Activated CD8-positive, alpha-beta T cell treated with anti-CD3 and anti-CD28 coated beads for 36 hours (primary cell): ENCODE results near the gene KCNK2. TPM values are rescaled to one million over a fixed set of nuclear protein-coding genes. Genes with fewer than 3 reads are reported as not detected.

ENCODE experiments used
- ATAC-seq: fragments of 200-7000 bp; cut with Tn5 transposase; one replicate; pipeline ENCODE4 v1.10.0; 2021; ENCODE audit warnings: mild to moderate bottlenecking, moderate library complexity
- CTCF ChIA-PET: fragments of 350-600 bp; sonication (Branson Sonifier 250); formaldehyde crosslinking; loops from one replicate; lab custom pipeline; 2021; ENCODE audit warnings: antibody characterized with exemption; lab: Charles Lee
- POLR2A ChIA-PET: fragments of 350-600 bp; sonication (Branson Sonifier 250); formaldehyde crosslinking; loops from one replicate; lab custom pipeline; 2021; ENCODE audit warnings: antibody characterized with exemption; lab: Charles Lee
- DNase-seq: peaks from one replicate; pipeline ENCODE4 v3.0.0-alpha.2; 2020
- H3K27ac Mint-ChIP-seq: one replicate; pipeline ENCODE4 v1.8.0; 2021; ENCODE audit warnings: mild to moderate bottlenecking, mixed read lengths
- H3K27me3 Mint-ChIP-seq: one replicate; pipeline ENCODE4 v1.8.0; 2021; ENCODE audit warnings: mixed read lengths
- H3K36me3 Mint-ChIP-seq: one replicate; pipeline ENCODE4 v1.8.0; 2021; ENCODE audit warnings: low read depth, mixed read lengths
- H3K4me1 Mint-ChIP-seq: one replicate; pipeline ENCODE4 v1.8.0; 2021; ENCODE audit warnings: low read depth, mixed read lengths
- H3K4me3 Mint-ChIP-seq: one replicate; pipeline ENCODE4 v1.8.0; 2021; ENCODE audit warnings: mild to moderate bottlenecking, moderate library complexity, mixed read lengths
- H3K9me3 Mint-ChIP-seq: one replicate; pipeline ENCODE4 v1.8.0; 2021; ENCODE audit warnings: mixed read lengths
- intact Hi-C: fragments of 100-400 bp; cut with micrococcal nuclease; formaldehyde crosslinking; loops from one replicate; pipeline ENCODE4 v1.10.0; 2022
- total RNA-seq, 2 experiments: library from RNA; stranded (reverse); gene quantifications; one replicate each; pipeline ENCODE4 v1.2.3, GENCODE V29; 2021
- TF ChIP-seq, protein P1 (sequence below): fragments of 200-600 bp; IDR thresholded peaks from one replicate; pipeline ENCODE4 v1.8.0; 2022; ENCODE audit warnings: antibody characterized with exemption, mild to moderate bottlenecking

The KCNK2 gene
- total RNA-seq, 2 experiments from 2014 or later, result not detected

DNA sequence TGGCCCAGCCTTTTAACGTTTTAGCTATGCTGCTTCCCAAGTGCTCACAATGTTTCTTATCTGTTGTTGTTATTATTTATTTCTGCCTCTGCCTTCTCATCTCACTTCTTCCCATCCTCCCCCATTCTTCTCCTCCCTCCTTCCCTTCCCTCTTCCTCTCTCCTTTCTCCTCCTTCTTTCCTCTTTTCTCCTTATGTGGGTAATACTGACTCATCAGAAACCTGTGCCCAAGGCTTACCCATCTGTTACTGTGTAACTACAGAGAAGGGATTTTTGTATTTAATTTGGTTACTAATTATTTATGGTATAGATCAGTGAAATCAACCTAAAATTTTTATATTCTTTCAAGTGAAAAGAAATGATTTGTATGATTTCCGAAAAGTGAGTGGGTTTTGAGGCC lies 120.3 kb downstream of the KCNK2 start:
- no peak overlapping the region for H3K27ac Mint-ChIP-seq
- POLR2A ChIA-PET, result no interaction called here

DNA sequence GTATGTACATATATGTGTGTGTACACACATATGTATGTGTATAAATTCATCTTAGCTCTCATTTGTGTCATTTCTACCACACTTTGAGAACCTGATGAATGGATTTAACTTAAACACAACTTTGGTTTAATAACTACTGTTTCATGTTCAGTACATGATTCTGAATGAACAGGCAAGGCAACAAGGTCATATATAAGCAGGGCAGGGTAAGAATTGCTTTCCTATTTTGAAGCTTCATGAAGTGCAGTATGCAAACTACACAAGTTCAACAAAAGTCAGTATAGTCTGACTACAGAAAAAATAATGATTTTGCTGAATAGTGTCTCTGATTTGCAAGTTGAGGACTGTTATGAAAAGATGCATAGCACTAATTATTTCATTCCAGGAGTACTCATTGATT lies 127.6 kb downstream of the KCNK2 start:
- POLR2A ChIA-PET, result no interaction called here
- CTCF ChIA-PET, result interaction anchor here (1.2 kb wide), 1 partner anchor 9 kb away, joined by 3 read pairs; no protein-coding TSS in a partner anchor
- Mint-ChIP-seq H3K9me3 (no peaks in the 10 kb centered on the region), H3K4me3 (no peak overlapping the region), H3K36me3 (no peaks in the 10 kb centered on the region), H3K27ac (no peak overlapping the region), H3K27me3 (no peaks in the 10 kb centered on the region), H3K4me1 (no peaks in the 10 kb centered on the region)
- DNase-seq (no peak), ATAC-seq (no peak)
- intact Hi-C loops, result no loop called here
- TF ChIP-seq, protein P1, sequence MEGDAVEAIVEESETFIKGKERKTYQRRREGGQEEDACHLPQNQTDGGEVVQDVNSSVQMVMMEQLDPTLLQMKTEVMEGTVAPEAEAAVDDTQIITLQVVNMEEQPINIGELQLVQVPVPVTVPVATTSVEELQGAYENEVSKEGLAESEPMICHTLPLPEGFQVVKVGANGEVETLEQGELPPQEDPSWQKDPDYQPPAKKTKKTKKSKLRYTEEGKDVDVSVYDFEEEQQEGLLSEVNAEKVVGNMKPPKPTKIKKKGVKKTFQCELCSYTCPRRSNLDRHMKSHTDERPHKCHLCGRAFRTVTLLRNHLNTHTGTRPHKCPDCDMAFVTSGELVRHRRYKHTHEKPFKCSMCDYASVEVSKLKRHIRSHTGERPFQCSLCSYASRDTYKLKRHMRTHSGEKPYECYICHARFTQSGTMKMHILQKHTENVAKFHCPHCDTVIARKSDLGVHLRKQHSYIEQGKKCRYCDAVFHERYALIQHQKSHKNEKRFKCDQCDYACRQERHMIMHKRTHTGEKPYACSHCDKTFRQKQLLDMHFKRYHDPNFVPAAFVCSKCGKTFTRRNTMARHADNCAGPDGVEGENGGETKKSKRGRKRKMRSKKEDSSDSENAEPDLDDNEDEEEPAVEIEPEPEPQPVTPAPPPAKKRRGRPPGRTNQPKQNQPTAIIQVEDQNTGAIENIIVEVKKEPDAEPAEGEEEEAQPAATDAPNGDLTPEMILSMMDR, result no peak

More for the DNA sequence above, 120.3 kb downstream of the KCNK2 start:
- Mint-ChIP-seq H3K4me3 (no peak overlapping the region), H3K36me3 (no peaks in the 10 kb centered on the region), H3K4me1 (no peaks in the 10 kb centered on the region), H3K27me3 (no peaks in the 10 kb centered on the region), H3K9me3 (no peaks in the 10 kb centered on the region)
- ATAC-seq, result no peak
- no peak for DNase-seq
- TF ChIP-seq, protein P1, result no peak
- CTCF ChIA-PET, result no interaction called here
- intact Hi-C loops, result no loop called here

DNA sequence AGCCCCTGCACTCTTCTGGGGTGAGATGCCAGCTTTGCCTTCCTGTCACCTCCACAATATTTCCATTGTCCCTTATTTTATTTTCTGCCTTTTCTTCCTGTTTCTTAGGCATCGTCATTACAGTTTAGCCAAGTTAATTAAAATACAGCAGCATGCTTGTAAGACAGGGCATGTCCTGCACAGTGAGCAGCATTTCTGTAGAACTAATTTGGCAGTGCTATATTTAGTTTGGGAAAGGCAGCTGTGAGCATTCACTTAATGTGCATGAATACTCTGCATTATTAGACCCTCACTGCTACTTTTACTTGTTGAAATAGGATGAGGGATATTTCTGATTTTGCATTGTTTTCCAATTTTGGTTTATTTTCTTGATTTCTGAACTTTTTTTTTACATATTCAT lies 133.3 kb downstream of the KCNK2 start:
- CTCF ChIA-PET, result no interaction called here
- no peaks in the 10 kb centered on the region for H3K36me3 Mint-ChIP-seq
- H3K4me1 Mint-ChIP-seq, result no peaks in the 10 kb centered on the region
- no peak overlapping the region for H3K27ac Mint-ChIP-seq
- TF ChIP-seq, protein P1, result no peak
- H3K4me3 Mint-ChIP-seq, result no peak overlapping the region
- H3K9me3 Mint-ChIP-seq, result no peaks in the 10 kb centered on the region
- DNase-seq (no peak), ATAC-seq (no peak)
- POLR2A ChIA-PET, result no interaction called here
- H3K27me3 Mint-ChIP-seq, result no peaks in the 10 kb centered on the region
- intact Hi-C loops, result no loop called here

DNA sequence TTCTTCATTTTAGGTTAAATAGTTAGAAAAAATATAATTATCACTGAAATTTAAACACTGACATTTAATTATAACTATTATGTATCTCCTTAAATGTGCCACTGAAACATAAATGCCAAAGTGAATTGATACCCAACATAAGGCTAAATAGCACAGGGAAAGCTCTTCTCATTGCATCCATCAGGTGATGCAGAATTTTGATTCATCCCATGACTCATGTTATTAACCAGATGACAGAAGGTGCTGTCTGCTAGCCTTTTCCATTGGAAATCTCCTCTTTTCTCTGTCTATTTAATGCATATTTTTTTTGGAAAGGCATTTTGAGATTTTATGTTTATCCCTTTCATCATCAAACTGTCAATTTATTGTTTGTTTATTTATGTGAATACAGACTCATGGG lies 136.8 kb downstream of the KCNK2 start:
- Mint-ChIP-seq H3K36me3 (no peaks in the 10 kb centered on the region), H3K4me1 (no peaks in the 10 kb centered on the region), H3K27ac (no peak overlapping the region), H3K27me3 (no peaks in the 10 kb centered on the region), H3K9me3 (no peaks in the 10 kb centered on the region), H3K4me3 (no peak overlapping the region)
- ChIA-PET CTCF (no interaction called here), POLR2A (no interaction called here)
- TF ChIP-seq, protein P1, result no peak
- intact Hi-C loops, result no loop called here
- no peak for DNase-seq
- ATAC-seq, result no peak

DNA sequence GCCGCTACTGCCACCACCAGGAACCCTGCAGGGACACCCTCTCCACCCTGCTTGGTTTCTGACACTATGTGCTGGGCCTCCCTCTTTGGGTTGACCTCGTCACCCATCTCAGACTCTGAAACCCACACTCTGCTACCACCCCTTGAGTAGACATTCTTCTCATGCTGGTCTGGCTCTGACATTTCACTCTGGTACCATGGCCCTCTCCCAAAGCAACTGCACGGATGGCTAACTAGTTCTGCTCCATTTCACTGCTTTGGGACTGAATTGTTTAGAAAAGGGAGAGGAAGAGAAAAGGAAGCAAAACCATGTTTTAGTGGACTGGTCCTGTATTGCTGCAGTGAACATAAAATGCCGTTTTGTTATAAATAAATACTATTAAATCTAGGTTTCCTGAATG lies 137.8 kb downstream of the KCNK2 start:
- intact Hi-C loops, result no loop called here
- no peak overlapping the region for H3K27ac Mint-ChIP-seq
- H3K4me3 Mint-ChIP-seq, result no peak overlapping the region
- POLR2A ChIA-PET, result no interaction called here
- ATAC-seq, result no peak
- H3K27me3 Mint-ChIP-seq, result no peaks in the 10 kb centered on the region
- H3K36me3 Mint-ChIP-seq, result no peaks in the 10 kb centered on the region
- CTCF ChIA-PET, result no interaction called here
- no peaks in the 10 kb centered on the region for H3K4me1 Mint-ChIP-seq
- no peak for DNase-seq
- TF ChIP-seq, protein P1, result no peak
- H3K9me3 Mint-ChIP-seq, result no peaks in the 10 kb centered on the region
